ENCODE results near the gene KIR3DL2.
A peak's percentile ranks its signal among the peaks of the same experiment; 100 is the strongest.
"Not testable (repeated sequence)": the region's sequence is repeated elsewhere in the genome, so short reads cannot be mapped to it uniquely, and the experiment has no call there.

Gene KIR3DL2

DNA sequence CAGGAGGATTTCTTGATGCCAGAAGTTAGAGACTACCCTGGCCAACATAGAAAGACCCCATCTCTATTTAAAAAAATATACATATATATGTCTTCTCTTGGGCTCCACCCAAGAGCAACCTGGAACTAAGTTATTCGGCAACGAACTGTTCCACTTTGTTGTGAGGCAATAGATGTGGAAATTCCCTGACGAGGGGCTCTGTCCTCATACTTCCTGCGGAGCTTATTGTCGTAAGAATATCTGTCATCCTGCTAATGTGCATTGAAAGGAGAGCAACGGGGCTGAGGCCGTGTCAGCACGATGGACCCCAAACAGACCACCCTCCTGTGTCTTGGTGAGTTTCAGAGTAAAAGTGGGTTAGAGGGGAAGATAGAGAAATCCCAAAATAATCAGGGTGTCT, 23.7 kb downstream of the KIR3DL2 start, which contains the start of gene FCAR:
FCAR (plus strand) TSS at position 246 of the 400 bp plus-strand sequence; CDS start at position 301, 55 bp downstream.
- DNase-seq = peak in 1 of 2 donors; percentile 72

DNA sequence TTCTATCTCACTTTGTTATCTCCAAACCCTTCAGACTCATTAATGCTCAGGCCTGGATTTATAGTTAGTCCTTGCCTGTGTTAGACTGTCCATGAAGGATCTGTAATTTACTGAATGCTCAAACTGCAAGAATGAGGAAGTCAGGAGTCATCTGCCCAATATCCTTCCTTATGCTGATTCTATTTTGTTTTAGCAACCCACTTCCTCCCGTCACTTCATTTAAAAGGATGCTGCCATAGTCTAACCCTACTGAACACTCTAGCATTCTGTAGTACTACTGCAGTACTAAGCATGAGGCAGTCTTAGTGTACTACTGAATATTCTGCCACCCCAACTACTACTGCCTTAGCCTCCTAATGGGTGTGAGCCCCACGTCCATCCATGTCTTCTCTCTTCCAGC, 25.3 kb downstream of the KIR3DL2 start:
- no peak for DNase-seq

DNA sequence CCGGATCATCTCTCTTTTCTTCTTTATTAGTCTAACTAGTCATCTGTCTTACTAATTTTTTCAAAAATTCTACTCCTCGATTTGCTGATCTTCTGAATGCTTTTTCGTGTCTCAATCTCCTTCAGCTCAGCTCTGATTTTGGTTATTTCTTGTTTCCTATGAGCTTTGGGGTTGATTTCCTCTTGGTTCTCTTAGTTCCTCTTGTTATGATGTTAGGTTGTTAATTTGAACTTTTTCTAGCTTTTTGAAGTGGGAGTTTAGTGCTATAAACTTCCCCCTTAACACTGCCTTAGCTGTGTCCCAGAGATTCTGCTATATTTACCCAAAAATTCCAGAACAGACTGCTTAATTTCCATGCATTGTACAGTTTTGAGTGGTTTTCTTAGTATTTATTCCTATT, 27.2 kb downstream of the KIR3DL2 start:
- DNase-seq = no peak

DNA sequence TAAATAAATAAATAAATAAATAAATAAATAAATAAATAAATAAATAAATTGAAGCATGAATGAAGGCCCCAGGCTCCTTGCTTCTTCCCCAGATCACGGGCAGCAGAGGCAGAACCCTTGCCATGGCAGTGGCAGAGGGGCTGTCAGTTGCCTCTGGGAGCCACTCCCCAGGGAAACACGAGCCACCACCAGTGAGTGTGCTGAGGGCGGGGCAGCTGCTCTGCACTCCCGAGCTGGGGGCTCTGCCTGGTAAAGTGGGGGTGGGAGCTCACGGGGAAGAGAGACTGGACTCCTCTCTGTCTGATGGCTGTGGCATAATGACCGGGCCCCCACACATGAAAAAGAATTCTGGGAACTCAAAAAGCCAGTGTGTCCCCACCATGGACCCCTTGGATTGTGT, 31.6 kb downstream of the KIR3DL2 start:
- DNase-seq = no peak

GRCh38 chr19:54882758-54883157, 32.5 kb downstream of the KIR3DL2 start:
- peak in 1 of 2 donors; percentile 26 for DNase-seq

GRCh38 chr19:54883228-54883627, 33.0 kb downstream of the KIR3DL2 start:
- no peak for DNase-seq

GRCh38 chr19:54888239-54888638, 38.0 kb downstream of the KIR3DL2 start:
- DNase-seq = no peak

- no peak for DNase-seq
Measured at GRCh38 chr19:54889566-54889965, 39.3 kb downstream of the KIR3DL2 start.

GRCh38 chr19:54893406-54893805, 43.2 kb downstream of the KIR3DL2 start:
- DNase-seq = no peak

DNA sequence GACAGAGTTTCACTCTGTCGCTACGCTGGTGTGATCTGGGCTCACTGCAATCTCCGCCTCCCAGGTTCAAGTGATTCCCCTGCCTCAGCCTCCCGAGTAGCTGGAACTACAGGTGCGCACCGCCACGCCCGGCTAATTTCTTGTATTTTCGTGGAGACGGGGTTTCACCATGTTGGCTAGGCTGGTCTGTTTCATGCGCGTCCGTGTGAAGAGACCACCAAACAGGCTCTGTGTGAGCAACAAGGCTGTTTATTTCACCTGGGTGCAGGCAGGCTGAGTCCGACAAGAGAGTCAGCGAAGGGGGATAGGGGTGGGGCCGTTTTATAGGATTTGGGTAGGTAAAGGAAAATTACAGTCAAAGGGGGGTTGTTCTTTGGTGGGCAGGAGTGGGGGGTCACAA, 43.9 kb downstream of the KIR3DL2 start:
- not testable (repeated sequence) for DNase-seq

DNA sequence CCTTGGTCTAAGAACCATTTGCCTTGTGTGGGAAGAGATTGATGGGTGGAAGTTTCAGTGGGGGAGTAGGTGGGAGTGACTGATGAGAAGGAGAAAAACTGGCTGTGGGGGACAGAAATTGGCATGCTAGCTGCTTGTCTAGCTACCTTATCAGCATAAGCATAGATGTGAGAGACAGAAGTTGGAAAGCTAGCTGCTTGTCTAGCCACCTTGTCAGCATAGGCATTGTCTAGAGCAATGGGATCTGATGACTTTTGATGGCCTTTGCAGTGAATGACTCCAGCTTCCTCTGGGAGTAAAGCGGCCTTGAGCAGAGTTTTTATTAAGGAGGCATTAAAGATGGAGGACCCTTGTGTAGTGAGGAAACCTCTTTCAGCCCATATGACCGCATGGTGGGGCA, 45.8 kb downstream of the KIR3DL2 start:
- no peak for DNase-seq

- DNase-seq = not testable (repeated sequence)
Measured at GRCh38 chr19:54898685-54899084, 48.4 kb downstream of the KIR3DL2 start.

DNA sequence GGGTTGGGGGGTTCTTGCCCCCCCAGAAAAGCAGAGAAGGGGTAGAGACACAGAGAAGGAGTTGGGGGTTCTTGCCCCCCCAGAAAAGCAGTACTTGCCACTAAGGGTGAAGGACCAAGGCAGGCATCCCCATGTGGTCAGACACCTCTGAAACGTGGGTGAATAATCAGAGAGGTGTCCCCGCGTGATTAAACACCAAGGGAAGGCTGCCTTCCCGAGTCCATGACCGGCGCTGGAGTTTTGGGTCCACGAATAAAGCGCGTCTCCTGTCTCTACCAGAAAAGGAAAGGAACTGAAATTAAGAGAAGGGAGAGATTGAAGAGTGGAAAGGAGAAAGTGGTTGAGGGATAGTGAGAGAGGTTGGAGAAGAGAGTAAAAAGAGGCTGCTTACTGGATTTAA, 49.4 kb downstream of the KIR3DL2 start:
- not testable (repeated sequence) for DNase-seq

DNA sequence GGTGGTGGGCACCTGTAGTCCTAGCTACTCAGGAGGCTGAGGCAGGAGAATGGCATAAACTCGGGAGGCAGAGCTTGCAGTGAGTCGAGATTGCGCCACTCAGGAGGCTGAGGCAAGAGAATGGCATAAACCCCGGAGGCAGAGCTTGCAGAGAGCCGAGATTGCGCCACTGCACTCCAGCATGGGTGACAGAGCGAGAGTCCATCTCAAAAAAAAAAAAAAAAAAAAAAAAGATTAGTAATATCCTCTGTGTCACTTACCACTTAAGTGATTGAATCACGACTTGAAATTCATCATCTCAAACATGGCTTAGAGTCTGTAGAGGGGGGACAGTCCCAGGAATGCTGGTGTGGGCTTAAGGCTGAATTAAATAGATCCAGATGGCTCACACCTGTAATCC, 50.9 kb downstream of the KIR3DL2 start:
- DNase-seq = peak in 1 of 2 donors; percentile 76

DNA sequence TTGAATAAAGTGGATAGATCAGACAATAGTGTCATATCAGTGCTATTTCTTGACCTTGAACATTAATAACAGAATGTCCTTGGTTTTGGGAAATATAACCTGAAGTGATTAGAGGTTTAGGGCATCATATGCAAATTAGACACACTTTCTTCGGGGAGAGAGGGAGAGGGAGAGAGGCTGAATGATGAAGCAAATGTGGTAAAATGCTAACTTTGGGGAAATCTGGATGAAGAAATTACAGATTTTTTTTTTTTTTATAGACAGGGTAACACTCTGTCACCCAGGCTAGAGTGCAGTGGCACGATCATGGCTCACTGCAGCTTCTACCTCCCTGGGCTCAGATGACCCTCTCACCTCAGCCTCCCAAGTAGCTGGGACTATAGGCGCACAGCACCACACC, 51.8 kb downstream of the KIR3DL2 start:
- no peak for DNase-seq

- no peak for DNase-seq
Measured at GRCh38 chr19:54903303-54903702, 53.1 kb downstream of the KIR3DL2 start.

DNA sequence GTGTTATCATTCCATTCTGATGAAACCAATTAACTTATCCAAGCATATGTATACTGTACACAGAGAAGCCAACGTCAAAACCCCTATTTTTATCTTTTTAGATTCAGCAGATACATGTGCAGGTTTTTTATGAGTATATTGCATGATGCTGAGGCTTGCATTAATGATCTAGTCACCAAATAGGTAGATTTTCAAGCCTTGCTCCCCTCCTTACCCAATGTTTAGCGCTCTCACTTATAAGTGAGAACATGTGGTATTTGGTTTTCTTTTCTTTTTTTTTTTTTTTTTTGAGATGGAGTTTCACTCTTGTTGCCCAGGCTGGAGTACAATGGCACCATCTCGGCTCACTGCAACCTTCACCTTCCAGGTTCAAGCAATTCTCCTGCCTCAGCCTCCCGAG, 54.0 kb downstream of the KIR3DL2 start:
- DNase-seq = not testable (repeated sequence)

- DNase-seq = no peak
Measured at GRCh38 chr19:54905421-54905802, 55.2 kb downstream of the KIR3DL2 start.

DNA sequence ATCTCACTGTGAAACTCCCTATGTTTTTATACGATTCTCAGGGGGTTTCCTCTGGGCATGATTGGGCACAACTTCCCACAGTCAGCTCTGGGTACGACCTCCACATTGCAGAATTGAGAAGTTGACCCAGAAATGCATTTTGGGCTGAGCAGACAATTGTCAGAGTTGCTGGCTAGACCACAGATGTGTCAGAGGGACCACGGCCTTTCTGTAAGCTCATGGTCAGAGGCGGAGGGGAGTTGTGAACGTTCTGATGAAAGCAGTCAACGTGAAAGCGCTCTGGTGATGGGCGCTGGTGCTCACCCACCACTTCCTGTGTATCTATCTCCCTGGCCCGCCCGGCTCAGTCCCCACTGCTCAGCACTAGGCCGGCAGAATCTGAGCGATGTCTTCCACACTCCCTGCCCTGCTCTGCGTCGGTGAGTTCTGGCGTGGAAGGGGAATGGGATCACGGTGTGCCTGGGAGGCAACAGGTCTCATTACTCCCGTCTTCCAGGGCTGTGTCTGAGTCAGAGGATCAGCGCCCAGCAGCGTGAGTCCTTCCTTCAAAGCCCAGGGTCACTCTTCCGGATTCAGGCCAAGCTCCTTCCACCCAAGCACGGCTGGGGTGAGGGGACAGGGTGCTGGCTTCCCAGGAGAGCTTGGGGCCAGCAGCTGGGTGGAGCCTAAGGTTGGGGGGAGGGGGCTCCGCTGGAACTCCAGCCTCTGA, 55.7 kb downstream of the KIR3DL2 start, which contains the start of gene NCR1:
NCR1 (plus strand) TSS at position 346 of the 709 bp plus-strand sequence; CDS start at position 386, 40 bp downstream.
- peak; percentile 32 to 41 for DNase-seq

- no peak for DNase-seq
Measured at GRCh38 chr19:54906819-54907218, 56.6 kb downstream of the KIR3DL2 start.

DNA sequence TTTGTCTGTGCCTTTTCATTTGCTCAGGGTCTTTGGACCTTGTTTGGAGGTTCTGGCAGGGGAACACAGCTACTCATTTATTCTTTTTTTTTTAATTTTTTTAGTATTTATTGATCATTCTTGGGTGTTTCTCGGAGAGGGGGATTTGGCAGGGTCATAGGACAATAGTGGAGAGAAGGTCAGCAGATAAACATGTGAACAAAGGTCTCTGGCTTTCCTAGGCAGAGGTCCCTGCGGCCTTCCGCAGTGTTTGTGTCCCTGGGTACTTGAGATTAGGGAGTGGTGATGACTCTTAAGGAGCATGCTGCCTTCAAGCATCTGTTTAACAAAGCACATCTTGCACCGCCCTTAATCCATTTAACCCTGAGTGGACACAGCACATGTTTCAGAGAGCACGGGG, 57.7 kb downstream of the KIR3DL2 start:
- DNase-seq = not testable (repeated sequence)

All from CD4-positive, alpha-beta T cell treated with Interleukin-1 beta for 1 hour (primary cell).